Kidney epithelial cell (primary cell): Measurements from ENCODE around the gene IGSF9B. TPM values are rescaled to one million over a fixed set of nuclear protein-coding genes. Genes with fewer than 3 reads are reported as not detected.

Source experiments
- DNase-seq: peaks from one replicate; pipeline ENCODE4 v3.0.0-alpha.2; 2010; ENCODE audit warnings: low read depth
- H3K27me3 ChIP-seq: 2 replicates; pipeline ENCODE4 v1.6.0; 2011; ENCODE audit warnings: low read length; ENCODE audit not compliant: control insufficient read depth, insufficient read depth
- H3K36me3 ChIP-seq: 2 replicates; pipeline ENCODE4 v1.5.1; 2011; ENCODE audit warnings: low read length; ENCODE audit not compliant: control insufficient read depth, insufficient read depth
- H3K4me3 ChIP-seq: 2 replicates; pipeline ENCODE4 v1.5.1; 2011; ENCODE audit warnings: low read depth, mild to moderate bottlenecking, control low read depth, low read length
- total RNA-seq: library from RNA; depleted of rRNA; stranded (reverse); fragments of >200 nt; gene quantifications from 2 replicates; pipeline ENCODE4 v1.2.3, GENCODE V29; 2015
- TF ChIP-seq, protein P1 (sequence below): IDR thresholded peaks from 2 replicates; pipeline ENCODE4 v1.5.1; 2011; ENCODE audit warnings: mild to moderate bottlenecking, moderate library complexity, low read length, control low read depth, inconsistent platforms; ENCODE audit not compliant: insufficient read depth, poor library complexity, severe bottlenecking

Gene IGSF9B
- total RNA-seq, 1 donor from 2014 or later, result 5.9 TPM

DNA sequence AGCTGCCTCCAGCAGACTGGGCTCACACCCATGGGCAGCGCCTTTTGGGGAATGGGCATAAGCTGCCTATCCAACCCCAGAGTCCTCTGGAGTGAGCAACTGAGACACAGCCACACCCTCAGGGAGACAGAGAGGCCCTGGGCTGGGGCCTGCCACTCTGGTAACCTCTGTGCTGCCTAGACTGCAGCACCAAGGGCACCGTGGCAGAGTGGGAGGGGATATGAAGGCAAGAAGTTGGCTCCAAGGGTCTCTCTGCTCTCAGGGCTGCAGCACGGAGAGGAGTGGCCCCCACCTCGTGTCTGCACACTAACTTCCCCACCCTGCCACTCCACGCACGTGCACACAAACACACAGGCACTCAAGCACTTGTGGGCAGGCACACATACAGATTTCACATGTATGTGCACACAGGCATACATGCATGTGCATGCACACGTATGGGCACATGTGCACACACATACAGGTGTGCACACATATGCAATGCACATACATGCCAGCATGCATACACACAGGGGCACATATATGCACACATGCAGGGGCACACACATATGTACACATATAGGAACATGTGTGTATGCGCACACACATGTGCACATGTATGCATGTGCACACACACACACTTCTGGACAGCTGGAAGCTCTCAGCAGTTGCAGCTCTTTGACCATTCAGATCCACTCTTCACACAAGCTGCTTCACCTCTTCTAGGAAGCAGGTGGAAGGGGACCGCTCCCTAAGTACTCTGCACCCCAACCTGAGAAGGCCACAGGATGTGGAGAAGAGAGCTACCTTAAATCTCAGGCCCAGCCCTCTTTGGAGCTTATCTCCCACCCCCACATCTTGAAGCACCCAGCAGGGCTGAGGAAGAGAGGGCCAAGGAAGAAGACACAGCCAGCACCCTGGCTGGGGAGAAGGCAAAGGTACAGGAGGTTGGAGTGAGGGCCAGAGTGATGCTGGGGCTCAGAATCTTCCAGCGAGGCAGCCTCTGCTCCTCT lies 4.3 kb downstream of the IGSF9B start:
- Histone ChIP-seq H3K4me3 (no peak overlapping the region), H3K27me3 (peaks cover 74% of the 10 kb centered on the region), H3K36me3 (no peaks in the 10 kb centered on the region)
- TF ChIP-seq, protein P1, sequence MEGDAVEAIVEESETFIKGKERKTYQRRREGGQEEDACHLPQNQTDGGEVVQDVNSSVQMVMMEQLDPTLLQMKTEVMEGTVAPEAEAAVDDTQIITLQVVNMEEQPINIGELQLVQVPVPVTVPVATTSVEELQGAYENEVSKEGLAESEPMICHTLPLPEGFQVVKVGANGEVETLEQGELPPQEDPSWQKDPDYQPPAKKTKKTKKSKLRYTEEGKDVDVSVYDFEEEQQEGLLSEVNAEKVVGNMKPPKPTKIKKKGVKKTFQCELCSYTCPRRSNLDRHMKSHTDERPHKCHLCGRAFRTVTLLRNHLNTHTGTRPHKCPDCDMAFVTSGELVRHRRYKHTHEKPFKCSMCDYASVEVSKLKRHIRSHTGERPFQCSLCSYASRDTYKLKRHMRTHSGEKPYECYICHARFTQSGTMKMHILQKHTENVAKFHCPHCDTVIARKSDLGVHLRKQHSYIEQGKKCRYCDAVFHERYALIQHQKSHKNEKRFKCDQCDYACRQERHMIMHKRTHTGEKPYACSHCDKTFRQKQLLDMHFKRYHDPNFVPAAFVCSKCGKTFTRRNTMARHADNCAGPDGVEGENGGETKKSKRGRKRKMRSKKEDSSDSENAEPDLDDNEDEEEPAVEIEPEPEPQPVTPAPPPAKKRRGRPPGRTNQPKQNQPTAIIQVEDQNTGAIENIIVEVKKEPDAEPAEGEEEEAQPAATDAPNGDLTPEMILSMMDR, result no peak
- no peak for DNase-seq

DNA sequence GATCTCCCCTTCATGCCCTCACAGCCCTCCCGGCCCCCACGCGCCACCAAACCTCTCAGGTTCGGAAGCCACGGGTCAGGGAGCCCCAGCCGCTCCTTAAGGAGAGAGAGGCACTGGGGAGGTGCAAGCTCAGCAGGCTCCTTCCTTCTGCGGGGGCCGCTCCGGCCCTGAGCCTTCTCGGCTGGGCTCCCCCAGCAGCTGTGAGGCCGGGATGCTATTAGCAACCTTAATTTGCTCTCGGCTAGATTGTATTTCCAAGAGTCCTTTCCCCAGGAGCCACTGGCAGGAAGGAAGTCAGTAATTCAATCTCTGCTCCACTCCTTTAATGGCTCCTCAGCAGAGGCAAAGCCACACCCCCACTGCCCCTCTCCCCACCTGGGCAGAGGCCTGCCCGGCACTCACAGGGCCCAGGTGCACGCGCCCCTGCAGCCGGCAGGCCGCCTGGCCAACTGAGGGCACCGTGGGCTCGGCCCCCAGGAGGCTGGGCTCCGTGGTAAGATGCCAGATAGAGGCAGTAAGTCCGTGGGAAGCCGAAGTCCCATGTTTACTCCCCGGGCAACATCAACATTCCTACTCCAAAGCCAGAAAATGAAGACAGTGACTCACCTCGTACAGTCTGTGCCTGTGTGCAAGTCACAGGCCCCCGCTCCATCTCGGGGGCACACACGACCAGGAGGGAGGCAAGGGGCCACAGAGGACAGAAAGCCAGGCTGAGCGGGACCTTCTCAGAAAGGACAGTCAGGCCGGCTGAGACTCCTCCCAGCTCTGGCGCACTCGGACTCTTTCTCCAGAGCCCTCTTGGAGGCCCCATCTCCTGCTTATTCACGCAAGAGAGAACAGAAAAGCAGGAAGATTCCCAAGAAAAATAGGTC lies 5.2 kb downstream of the IGSF9B start:
- H3K4me3 ChIP-seq, result peak overlapping the region; percentile 8
- DNase-seq, result no peak
- TF ChIP-seq, protein P1, result no peak

DNA sequence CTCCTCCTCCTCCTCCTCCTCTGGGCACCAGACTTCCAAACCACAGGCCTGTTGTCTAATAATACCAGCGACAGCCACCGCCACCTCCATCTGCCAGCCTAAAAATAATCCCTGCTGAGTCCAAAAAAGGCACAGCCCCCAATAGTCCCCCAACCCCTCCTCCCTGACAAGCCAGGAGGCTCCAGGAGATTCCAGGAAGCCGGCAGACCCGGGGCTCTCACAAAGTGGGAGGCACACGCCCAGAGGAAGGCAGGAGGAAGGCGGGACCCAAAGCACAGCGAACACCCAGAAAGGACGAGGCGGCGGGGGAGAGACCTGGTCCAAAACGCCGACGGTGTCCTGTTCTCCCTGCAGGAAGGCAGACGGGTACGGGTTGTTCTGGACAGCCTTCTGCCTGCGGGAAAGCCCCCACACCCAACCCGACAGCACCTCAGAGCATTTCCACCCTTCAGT lies 5.9 kb downstream of the IGSF9B start:
- no peaks in the 10 kb centered on the region for H3K36me3 ChIP-seq
- peaks cover 72% of the 10 kb centered on the region for H3K27me3 ChIP-seq
- no peak overlapping the region for H3K4me3 ChIP-seq
- DNase-seq, result no peak
- TF ChIP-seq, protein P1, result no peak

More for the DNA sequence above, 5.2 kb downstream of the IGSF9B start:
- Histone ChIP-seq H3K27me3 (peaks cover 76% of the 10 kb centered on the region), H3K36me3 (no peaks in the 10 kb centered on the region)

DNA sequence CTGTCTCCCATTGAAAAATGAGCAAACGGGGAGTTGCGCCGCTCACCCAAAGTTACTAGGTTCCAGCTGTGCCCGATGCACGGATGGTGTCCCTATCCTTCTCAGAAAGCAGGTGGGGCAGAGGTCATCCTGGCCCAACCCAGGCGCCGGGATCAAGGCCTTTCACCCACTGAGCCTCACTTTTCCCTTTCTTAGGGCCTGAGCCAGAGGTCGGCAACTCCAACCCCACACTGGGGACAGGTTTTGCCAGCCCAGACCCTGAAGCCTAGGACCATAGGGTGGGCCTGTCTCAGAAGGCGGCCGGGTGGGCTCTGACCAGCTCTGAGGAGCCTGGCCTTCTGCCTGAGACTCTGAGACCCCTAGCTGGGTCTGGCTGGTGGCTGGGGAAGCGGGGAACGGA lies 6.3 kb downstream of the IGSF9B start:
- H3K27me3 ChIP-seq, result peaks cover 68% of the 10 kb centered on the region

DNA sequence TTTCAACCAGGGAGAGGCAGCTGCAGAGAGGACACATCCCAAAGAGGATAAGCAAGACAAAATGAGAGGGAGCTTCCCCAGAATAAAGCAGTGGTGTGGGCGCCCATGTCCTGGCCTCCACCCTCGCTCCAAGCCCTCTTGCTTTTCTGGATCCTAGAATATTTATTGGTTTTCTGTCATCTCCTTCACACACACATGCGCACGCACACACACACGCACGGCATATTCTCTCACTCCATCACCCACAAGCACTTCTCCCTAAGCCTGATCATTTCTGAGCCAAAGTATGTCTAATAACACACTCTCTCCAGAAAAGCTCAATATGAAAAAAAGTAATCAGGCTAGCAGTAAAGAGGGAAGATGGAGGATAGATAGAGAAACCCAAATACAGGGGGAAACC lies 7.6 kb downstream of the IGSF9B start:
- no peak overlapping the region for H3K4me3 ChIP-seq
- H3K36me3 ChIP-seq, result no peaks in the 10 kb centered on the region
- peaks cover 55% of the 10 kb centered on the region for H3K27me3 ChIP-seq
- TF ChIP-seq, protein P1, result no peak
- DNase-seq, result no peak

More for the DNA sequence above, 6.3 kb downstream of the IGSF9B start:
- Histone ChIP-seq H3K36me3 (no peaks in the 10 kb centered on the region), H3K4me3 (no peak overlapping the region)
- TF ChIP-seq, protein P1, result no peak
- no peak for DNase-seq
